H9 (cell line): Measurements from ENCODE around the gene TMEM141. TPM values are rescaled to one million over a fixed set of nuclear protein-coding genes. Genes with fewer than 3 reads are reported as not detected.

ENCODE experiments used
- DNase-seq: peaks from one replicate; pipeline ENCODE4 v3.0.0-alpha.2; 2017
- H2AFZ ChIP-seq: one replicate; pipeline ENCODE4 v1.6.1; 2013; ENCODE audit warnings: mild to moderate bottlenecking, low read length, control low read depth, moderate library complexity
- H2AK5ac ChIP-seq: 2 replicates; pipeline ENCODE4 v1.6.1; 2013; ENCODE audit warnings: low read length, control low read depth, mixed read lengths; ENCODE audit not compliant: insufficient read length
- H2BK120ac ChIP-seq: one replicate; pipeline ENCODE4 v1.6.1; 2013; ENCODE audit warnings: low read depth, mild to moderate bottlenecking, low read length, control low read depth, inconsistent platforms; ENCODE audit not compliant: poor library complexity, severe bottlenecking
- H2BK12ac ChIP-seq: 2 replicates; pipeline ENCODE4 v1.6.1; 2013; ENCODE audit warnings: low read length, control low read depth, mixed read lengths, low read depth; ENCODE audit not compliant: insufficient read length
- H2BK15ac ChIP-seq: 2 replicates; pipeline ENCODE4 v1.6.1; 2013; ENCODE audit warnings: low read depth, low read length, control low read depth
- H2BK20ac ChIP-seq: one replicate; pipeline ENCODE4 v1.6.1; 2013; ENCODE audit warnings: low read depth, mild to moderate bottlenecking, low read length, control low read depth, inconsistent platforms; ENCODE audit not compliant: poor library complexity, severe bottlenecking
- H2BK5ac ChIP-seq: 2 replicates; pipeline ENCODE4 v1.6.1; 2013; ENCODE audit warnings: low read length, control low read depth, mixed read lengths; ENCODE audit not compliant: insufficient read length
- H3K14ac ChIP-seq: 2 replicates; pipeline ENCODE4 v1.6.1; 2013; ENCODE audit warnings: low read length, control low read depth; ENCODE audit not compliant: insufficient read depth
- H3K18ac ChIP-seq: 2 replicates; pipeline ENCODE4 v1.6.1; 2013; ENCODE audit warnings: low read depth, mild to moderate bottlenecking, mixed read lengths, low read length, control low read depth; ENCODE audit not compliant: insufficient read length
- H3K23ac ChIP-seq: 2 replicates; pipeline ENCODE4 v1.6.1; 2013; ENCODE audit warnings: low read length, control low read depth, mixed read lengths, low read depth; ENCODE audit not compliant: insufficient read length
- H3K23me2 ChIP-seq: 2 replicates; pipeline ENCODE4 v1.6.1; 2013; ENCODE audit warnings: low read depth, mild to moderate bottlenecking, mixed read lengths, low read length, control low read depth; ENCODE audit not compliant: insufficient read length, poor library complexity, severe bottlenecking
- H3K27ac ChIP-seq: 2 replicates; pipeline ENCODE4 v1.5.1; 2013; ENCODE audit warnings: low read length, control low read depth, mixed read lengths, low read depth; ENCODE audit not compliant: insufficient read length
- H3K27me3 ChIP-seq: 2 replicates; pipeline ENCODE4 v1.6.1; 2013; ENCODE audit warnings: low read length, control low read depth, inconsistent platforms; ENCODE audit not compliant: insufficient read depth
- H3K4ac ChIP-seq: 2 replicates; pipeline ENCODE4 v1.6.1; 2013; ENCODE audit warnings: low read depth, mild to moderate bottlenecking, control low read depth, inconsistent platforms, low read length, moderate library complexity
- H3K4me1 ChIP-seq: 2 replicates; pipeline ENCODE4 v1.6.1; 2013; ENCODE audit warnings: low read length, control low read depth, inconsistent platforms; ENCODE audit not compliant: insufficient read depth
- H3K4me2 ChIP-seq: 2 replicates; pipeline ENCODE4 v1.6.1; 2013; ENCODE audit warnings: low read length, control low read depth, mixed read lengths; ENCODE audit not compliant: insufficient read length, insufficient read depth
- H3K56ac ChIP-seq: 2 replicates; pipeline ENCODE4 v1.6.1; 2013; ENCODE audit warnings: low read depth, mild to moderate bottlenecking, mixed read lengths, low read length, control low read depth; ENCODE audit not compliant: insufficient read length
- H3K79me1 ChIP-seq: 2 replicates; pipeline ENCODE4 v1.6.1; 2013; ENCODE audit warnings: low read depth, mild to moderate bottlenecking, moderate library complexity, low read length, control low read depth, inconsistent platforms; ENCODE audit not compliant: insufficient read depth, poor library complexity, severe bottlenecking
- H3K79me2 ChIP-seq: 2 replicates; pipeline ENCODE4 v1.6.1; 2013; ENCODE audit warnings: low read length, control low read depth, inconsistent platforms; ENCODE audit not compliant: insufficient read depth
- H3K9ac ChIP-seq: 2 replicates; pipeline ENCODE4 v1.6.1; 2013; ENCODE audit warnings: low read length, control low read depth, mixed read lengths; ENCODE audit not compliant: insufficient read length; ENCODE audit errors: extremely low read depth
- H3K9me3 ChIP-seq: one replicate; pipeline ENCODE4 v1.6.1; 2013; ENCODE audit warnings: low read depth, low read length, inconsistent platforms; ENCODE audit not compliant: control insufficient read depth
- H3T11ph ChIP-seq: one replicate; pipeline ENCODE4 v1.6.1; 2013; ENCODE audit warnings: mild to moderate bottlenecking, low read length, control low read depth, inconsistent platforms
- H4K20me1 ChIP-seq: one replicate; pipeline ENCODE4 v1.6.1; 2013; ENCODE audit not compliant: control insufficient read depth, insufficient read length, insufficient read depth
- H4K5ac ChIP-seq: 2 replicates; pipeline ENCODE4 v1.6.1; 2013; ENCODE audit warnings: low read depth, mild to moderate bottlenecking, mixed read lengths, low read length, control low read depth; ENCODE audit not compliant: insufficient read length
- H4K8ac ChIP-seq: replicated peaks from 2 replicates; pipeline ENCODE4 v1.6.1; 2013; ENCODE audit warnings: low read length, control low read depth, mixed read lengths, low read depth; ENCODE audit not compliant: insufficient read length
- H4K91ac ChIP-seq: 2 replicates; pipeline ENCODE4 v1.6.1; 2013; ENCODE audit warnings: low read depth, mild to moderate bottlenecking, moderate library complexity, mixed read lengths, low read length, control low read depth; ENCODE audit not compliant: insufficient read length
- H3K27ac Mint-ChIP-seq, 3 experiments: 2 replicates in 2 of 3; 3 replicates in 1 of 3; pipeline ENCODE4 v1.8.0; 2020 to 2021; ENCODE audit warnings: mixed read lengths in 3 of 3, mild to moderate bottlenecking in 1 of 3, moderate library complexity in 1 of 3
- H3K27me3 Mint-ChIP-seq: 2 replicates; pipeline ENCODE4 v1.8.0; 2021; ENCODE audit warnings: low read depth, mild to moderate bottlenecking, moderate library complexity, mixed read lengths
- H3K36me3 Mint-ChIP-seq, 3 experiments: 2 replicates in 2 of 3; 3 replicates in 1 of 3; pipeline ENCODE4 v1.8.0; 2020 to 2021; ENCODE audit warnings: low read depth in 3 of 3, mixed read lengths in 3 of 3; ENCODE audit not compliant: insufficient read depth in 1 of 3
- H3K4me1 Mint-ChIP-seq, 2 experiments: 2 replicates each; pipeline ENCODE4 v1.8.0; 2020; ENCODE audit warnings: mixed read lengths in 2 of 2
- H3K4me3 Mint-ChIP-seq, 2 experiments: 2 replicates in 1 of 2; 3 replicates in 1 of 2; pipeline ENCODE4 v1.8.0; 2020 to 2021; ENCODE audit warnings: mild to moderate bottlenecking in 2 of 2, mixed read lengths in 2 of 2, moderate library complexity in 1 of 2
- H3K9me3 Mint-ChIP-seq, 2 experiments: 2 replicates in 1 of 2; 3 replicates in 1 of 2; pipeline ENCODE4 v1.8.0; 2020; ENCODE audit warnings: mild to moderate bottlenecking in 2 of 2, mixed read lengths in 2 of 2, moderate library complexity in 1 of 2
- CTCF ChIP-seq: fragments of 200-600 bp; sonication (generic); conservative IDR thresholded peaks from 3 replicates; pipeline ENCODE4 v1.8.0; 2021; ENCODE audit warnings: antibody characterized with exemption, mild to moderate bottlenecking
- WGBS: extraction: QIAGEN DNeasy Blood & Tissue Kit; methylation state at CpG from one replicate; pipeline ENCODE4 v1.1.7; 2013; ENCODE audit warnings: missing lambda C conversion rate, low lambda C conversion rate, mixed read lengths; ENCODE audit not compliant: insufficient read length; ENCODE audit errors: extremely low coverage; 5-methylcytosine and 5-hydroxymethylcytosine counted together
- total RNA-seq: library from RNA; stranded (reverse); gene quantifications from 2 replicates; pipeline ENCODE4 v1.2.1, GENCODE V29; 2021

TMEM141 gene
- total RNA-seq, 1 experiment from 2014 or later = 55.2 TPM

GRCh38 chr9:136741883-136742571 lies 49.1 kb upstream of the TMEM141 start:
- Mint-ChIP-seq H3K4me3 (no peak overlapping the region), H3K27ac (no peak overlapping the region), H3K9me3 (no peaks in the 10 kb centered on the region), H3K36me3 (no peaks in the 10 kb centered on the region), H3K4me1 (peaks cover 0 to 16% of the 10 kb centered on the region in 2 experiments; a peak in 1 of 4 replicates), H3K27me3 (peaks cover 7% of the 10 kb centered on the region)
- no CpG with 5 or more reads among the region's 32 CpGs for WGBS
- H3K27ac ChIP-seq = no peak overlapping the region
- H3K79me2 ChIP-seq = no peaks in the 10 kb centered on the region
- H3K9ac ChIP-seq = no peak overlapping the region
- H3K9me3 ChIP-seq = no peaks in the 10 kb centered on the region
- H3K4me2 ChIP-seq = no peak overlapping the region
- no peak overlapping the region for H4K8ac ChIP-seq
- no peak overlapping the region for H2BK12ac ChIP-seq
- H2BK120ac ChIP-seq = no peak overlapping the region
- no peak overlapping the region for H3K56ac ChIP-seq
- no peaks in the 10 kb centered on the region for H3K4me1 ChIP-seq
- H2AK5ac ChIP-seq = no peak overlapping the region
- H2AFZ ChIP-seq = no peak overlapping the region
- no peak for TF ChIP-seq CTCF
- no peak overlapping the region for H2BK20ac ChIP-seq
- H4K5ac ChIP-seq = no peak overlapping the region
- peaks cover 3% of the 10 kb centered on the region for H3K23me2 ChIP-seq
- no peaks in the 10 kb centered on the region for H4K20me1 ChIP-seq
- H3K27me3 ChIP-seq = no peaks in the 10 kb centered on the region
- no peak overlapping the region for H3K4ac ChIP-seq
- no peaks in the 10 kb centered on the region for H3K79me1 ChIP-seq
- H2BK5ac ChIP-seq = no peak overlapping the region
- no peak overlapping the region for H3K18ac ChIP-seq
- DNase-seq = no peak
- H3K23ac ChIP-seq = no peak overlapping the region
- H3K14ac ChIP-seq = no peak overlapping the region; the same call in 1 of the 2 replicates
- H4K91ac ChIP-seq = no peak overlapping the region
- H3T11ph ChIP-seq = no peak overlapping the region
- no peak overlapping the region for H2BK15ac ChIP-seq
